Activated CD8-positive, alpha-beta T cell treated with anti-CD3 and anti-CD28 coated beads for 36 hours (primary cell): ENCODE measurements around the gene OSBPL5. TPM values are rescaled to one million over a fixed set of nuclear protein-coding genes. Genes with fewer than 3 reads are reported as not detected.

ENCODE experiments used
- ATAC-seq: fragments of 200-7000 bp; cut with Tn5 transposase; one replicate; pipeline ENCODE4 v1.10.0; 2021; ENCODE audit warnings: mild to moderate bottlenecking, moderate library complexity
- CTCF ChIA-PET: fragments of 350-600 bp; sonication (Branson Sonifier 250); formaldehyde crosslinking; loops from one replicate; lab custom pipeline; 2021; ENCODE audit warnings: antibody characterized with exemption; lab: Charles Lee
- POLR2A ChIA-PET: fragments of 350-600 bp; sonication (Branson Sonifier 250); formaldehyde crosslinking; loops from one replicate; lab custom pipeline; 2021; ENCODE audit warnings: antibody characterized with exemption; lab: Charles Lee
- DNase-seq: peaks from one replicate; pipeline ENCODE4 v3.0.0-alpha.2; 2020
- H3K27ac Mint-ChIP-seq: one replicate; pipeline ENCODE4 v1.8.0; 2021; ENCODE audit warnings: mild to moderate bottlenecking, mixed read lengths
- H3K27me3 Mint-ChIP-seq: one replicate; pipeline ENCODE4 v1.8.0; 2021; ENCODE audit warnings: mixed read lengths
- H3K36me3 Mint-ChIP-seq: one replicate; pipeline ENCODE4 v1.8.0; 2021; ENCODE audit warnings: low read depth, mixed read lengths
- H3K4me1 Mint-ChIP-seq: one replicate; pipeline ENCODE4 v1.8.0; 2021; ENCODE audit warnings: low read depth, mixed read lengths
- H3K4me3 Mint-ChIP-seq: one replicate; pipeline ENCODE4 v1.8.0; 2021; ENCODE audit warnings: mild to moderate bottlenecking, moderate library complexity, mixed read lengths
- H3K9me3 Mint-ChIP-seq: one replicate; pipeline ENCODE4 v1.8.0; 2021; ENCODE audit warnings: mixed read lengths
- intact Hi-C: fragments of 100-400 bp; cut with micrococcal nuclease; formaldehyde crosslinking; loops from one replicate; pipeline ENCODE4 v1.10.0; 2022
- total RNA-seq, 2 experiments: library from RNA; stranded (reverse); gene quantifications; one replicate each; pipeline ENCODE4 v1.2.3, GENCODE V29; 2021
- TF ChIP-seq, protein P1 (sequence below): fragments of 200-600 bp; IDR thresholded peaks from one replicate; pipeline ENCODE4 v1.8.0; 2022; ENCODE audit warnings: antibody characterized with exemption, mild to moderate bottlenecking

Gene OSBPL5
- total RNA-seq, 2 experiments from 2014 or later: 4.8 to 5.9 TPM

- H3K36me3 Mint-ChIP-seq: no peaks in the 10 kb centered on the region
- H3K27ac Mint-ChIP-seq: no peak overlapping the region
- intact Hi-C loops: no loop called here
- peaks cover 10% of the 10 kb centered on the region for H3K27me3 Mint-ChIP-seq
- no peak for DNase-seq
- ATAC-seq: no peak
- TF ChIP-seq, protein P1, sequence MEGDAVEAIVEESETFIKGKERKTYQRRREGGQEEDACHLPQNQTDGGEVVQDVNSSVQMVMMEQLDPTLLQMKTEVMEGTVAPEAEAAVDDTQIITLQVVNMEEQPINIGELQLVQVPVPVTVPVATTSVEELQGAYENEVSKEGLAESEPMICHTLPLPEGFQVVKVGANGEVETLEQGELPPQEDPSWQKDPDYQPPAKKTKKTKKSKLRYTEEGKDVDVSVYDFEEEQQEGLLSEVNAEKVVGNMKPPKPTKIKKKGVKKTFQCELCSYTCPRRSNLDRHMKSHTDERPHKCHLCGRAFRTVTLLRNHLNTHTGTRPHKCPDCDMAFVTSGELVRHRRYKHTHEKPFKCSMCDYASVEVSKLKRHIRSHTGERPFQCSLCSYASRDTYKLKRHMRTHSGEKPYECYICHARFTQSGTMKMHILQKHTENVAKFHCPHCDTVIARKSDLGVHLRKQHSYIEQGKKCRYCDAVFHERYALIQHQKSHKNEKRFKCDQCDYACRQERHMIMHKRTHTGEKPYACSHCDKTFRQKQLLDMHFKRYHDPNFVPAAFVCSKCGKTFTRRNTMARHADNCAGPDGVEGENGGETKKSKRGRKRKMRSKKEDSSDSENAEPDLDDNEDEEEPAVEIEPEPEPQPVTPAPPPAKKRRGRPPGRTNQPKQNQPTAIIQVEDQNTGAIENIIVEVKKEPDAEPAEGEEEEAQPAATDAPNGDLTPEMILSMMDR: no peak
- ChIA-PET CTCF (interaction anchor here (0.7 kb wide), 1 partner anchor 11 kb away, joined by 3 read pairs; no protein-coding TSS in a partner anchor), POLR2A (no interaction called here)
- H3K9me3 Mint-ChIP-seq: no peaks in the 10 kb centered on the region
- H3K4me3 Mint-ChIP-seq: no peak overlapping the region
- H3K4me1 Mint-ChIP-seq: peaks cover 4% of the 10 kb centered on the region
Measured at GRCh38 chr11:3197878-3198528, 32.9 kb upstream of the OSBPL5 start.

DNA sequence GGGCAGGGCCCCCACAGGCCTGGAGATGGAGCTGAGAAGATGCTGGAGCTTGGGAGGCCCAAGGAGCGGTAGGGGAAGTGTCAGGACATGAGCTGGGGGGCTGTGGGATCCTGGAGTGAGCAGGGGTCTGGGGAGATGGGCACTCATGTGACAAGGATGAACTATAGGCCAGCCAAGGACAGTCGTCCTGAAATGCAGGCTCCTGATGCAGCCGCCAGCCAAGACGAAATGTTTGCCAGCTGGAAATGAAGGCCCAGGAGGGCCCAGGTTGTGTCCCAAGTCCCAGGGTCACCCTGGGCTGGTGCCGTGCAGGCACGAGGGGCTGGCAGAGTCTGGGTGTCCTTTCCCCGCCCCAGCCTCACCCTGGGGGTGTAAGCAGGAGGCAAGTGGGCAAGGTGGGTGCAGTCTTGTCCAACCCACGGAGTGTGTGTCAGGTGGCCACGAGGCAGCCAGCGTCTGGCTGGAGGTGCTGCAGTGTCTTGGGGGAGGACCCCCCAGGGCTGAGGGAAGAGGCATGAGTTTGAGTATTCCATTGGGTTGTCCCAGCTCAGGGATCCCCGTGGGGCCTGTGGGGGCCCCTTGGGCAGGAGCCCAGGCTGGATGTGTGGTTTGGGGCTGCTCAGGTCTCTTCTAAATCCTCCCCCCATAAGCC, 32.1 kb upstream of the OSBPL5 start:
- Mint-ChIP-seq H3K4me1 (no peaks in the 10 kb centered on the region), H3K36me3 (no peaks in the 10 kb centered on the region), H3K27ac (no peak overlapping the region), H3K9me3 (no peaks in the 10 kb centered on the region), H3K27me3 (peaks cover 7% of the 10 kb centered on the region), H3K4me3 (no peak overlapping the region)
- ChIA-PET POLR2A (interaction anchor here (0.9 kb wide), 1 partner anchor 39 kb away, joined by 3 read pairs; no protein-coding TSS in a partner anchor), CTCF (no interaction called here)
- TF ChIP-seq, protein P1: no peak
- no peak for DNase-seq
- ATAC-seq: no peak
- intact Hi-C loops: no loop called here

DNA sequence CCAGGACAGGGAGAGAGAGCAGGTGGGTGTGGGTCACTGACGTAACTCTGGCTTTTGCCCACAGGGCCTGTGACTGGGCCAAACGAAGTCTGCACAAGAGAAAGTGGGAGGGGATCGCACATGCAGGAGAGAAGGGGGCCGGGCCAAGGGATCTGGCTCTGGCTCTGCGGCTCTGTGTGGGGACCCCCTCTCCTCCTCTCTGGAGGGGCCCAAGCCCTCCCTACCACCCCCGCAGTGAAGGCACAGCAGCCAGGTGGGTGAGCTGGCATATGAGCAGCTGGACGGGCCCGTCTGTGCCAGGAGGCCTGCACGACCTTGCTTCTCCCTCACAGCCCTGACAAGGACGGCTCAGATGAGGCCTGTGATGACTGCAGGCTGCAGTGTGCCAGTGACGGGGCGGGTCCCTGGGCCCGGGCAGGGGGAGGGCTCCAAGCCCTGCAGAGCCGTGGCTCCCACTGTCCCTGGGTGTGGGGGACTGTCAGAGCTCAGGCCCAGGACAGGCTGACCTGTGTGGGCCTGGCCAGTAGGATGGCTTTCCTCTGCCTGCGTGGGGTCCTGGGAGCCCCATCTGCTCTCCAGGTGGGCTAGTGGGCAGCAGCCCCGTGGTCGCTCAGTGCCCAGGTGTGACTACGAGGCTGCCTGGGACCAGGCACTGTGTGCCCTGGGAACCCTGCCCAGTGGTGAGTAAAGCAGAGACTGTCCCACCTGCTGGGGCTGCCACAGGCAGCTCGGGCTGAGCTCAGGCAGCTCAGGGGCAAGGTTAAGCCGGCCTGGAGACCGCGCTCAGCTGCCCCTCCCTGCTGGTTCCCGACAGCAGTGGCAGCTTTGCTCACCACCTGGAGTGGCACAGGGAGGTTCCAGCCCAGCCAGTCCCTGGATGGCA, 31.3 kb upstream of the OSBPL5 start:
- no peaks in the 10 kb centered on the region for H3K4me1 Mint-ChIP-seq
- H3K27ac Mint-ChIP-seq: no peak overlapping the region
- peaks cover 4% of the 10 kb centered on the region for H3K27me3 Mint-ChIP-seq
- H3K4me3 Mint-ChIP-seq: no peak overlapping the region
- ChIA-PET CTCF (no interaction called here), POLR2A (interaction anchor here (0.9 kb wide), 1 partner anchor 40 kb away, joined by 3 read pairs; no protein-coding TSS in a partner anchor)
- TF ChIP-seq, protein P1: no peak
- H3K36me3 Mint-ChIP-seq: no peaks in the 10 kb centered on the region
- no peaks in the 10 kb centered on the region for H3K9me3 Mint-ChIP-seq
- intact Hi-C loops: no loop called here
- no peak for DNase-seq
- ATAC-seq: no peak

GRCh38 chr11:3195251-3196160, 30.4 kb upstream of the OSBPL5 start:
- Mint-ChIP-seq H3K9me3 (no peaks in the 10 kb centered on the region), H3K27me3 (peaks cover 1% of the 10 kb centered on the region), H3K4me1 (no peaks in the 10 kb centered on the region), H3K36me3 (no peaks in the 10 kb centered on the region), H3K4me3 (no peak overlapping the region), H3K27ac (no peak overlapping the region)
- TF ChIP-seq, protein P1: no peak
- ChIA-PET POLR2A (interaction anchor here (0.6 kb wide), 1 partner anchor 498 kb away, joined by 3 read pairs; no protein-coding TSS in a partner anchor), CTCF (no interaction called here)
- intact Hi-C loops: no loop called here
- ATAC-seq (no peak), DNase-seq (no peak)
